HG03442 (cell line): ENCODE results near the gene CDADC1.

ENCODE experiments used
- ATAC-seq: cut with Tn5 transposase; IDR thresholded peaks from one replicate; pipeline ENCODE4 v1.9.1; 2021; ENCODE audit warnings: mild to moderate bottlenecking, moderate library complexity; ENCODE audit not compliant: unreplicated experiment

Gene CDADC1

DNA sequence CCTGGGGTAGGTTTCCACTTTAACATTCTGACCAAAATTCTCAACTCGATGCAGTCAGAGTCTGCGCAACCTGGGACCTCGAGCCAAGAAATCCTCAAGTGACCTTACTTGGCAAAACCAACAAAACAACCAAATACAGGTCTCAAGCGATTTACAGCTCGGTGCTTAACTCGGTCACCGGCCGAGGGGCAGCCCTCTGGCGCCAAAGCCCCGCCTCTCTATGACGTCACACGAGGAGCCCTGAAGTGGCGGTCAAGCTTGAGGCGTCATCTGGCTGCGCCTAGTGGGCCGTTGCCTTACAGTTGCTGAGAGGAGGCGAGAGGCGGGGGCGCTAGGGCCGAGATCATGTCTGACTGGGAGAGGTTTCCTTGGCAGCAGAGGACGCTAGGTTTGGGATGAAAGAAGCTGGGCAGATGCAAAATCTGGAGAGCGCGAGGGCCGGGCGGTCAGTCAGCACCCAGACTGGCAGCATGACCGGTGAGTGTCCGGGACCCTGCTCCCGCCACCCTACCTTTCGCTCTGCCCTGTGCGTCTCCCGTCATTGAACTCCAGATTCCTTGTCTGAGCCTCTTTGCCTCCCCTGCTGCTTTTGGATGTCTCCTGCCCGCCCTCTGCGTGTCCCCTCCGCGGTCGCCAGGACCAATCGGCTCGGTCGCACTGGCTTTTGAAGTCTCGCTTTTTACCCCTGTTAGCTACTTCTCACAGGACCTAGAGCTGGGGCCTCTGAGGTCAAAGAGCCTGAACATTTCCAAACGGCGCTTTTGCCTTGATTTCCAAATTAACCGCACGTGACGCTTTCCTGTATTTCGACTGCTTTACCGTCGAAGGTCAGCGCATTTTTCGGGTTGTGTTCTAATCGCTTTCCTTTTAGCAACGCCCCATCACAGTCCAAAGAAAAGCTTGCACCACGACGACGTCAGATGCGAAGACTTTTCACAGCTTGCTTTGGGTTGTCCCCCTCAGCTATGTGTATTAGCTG is at the start of gene CDADC1:
TSS of gene CDADC1 (plus strand) at position 283 of the 979 bp plus-strand sequence. CDS start at position 396, 113 bp downstream.
- ATAC-seq: peak; percentile 92

DNA sequence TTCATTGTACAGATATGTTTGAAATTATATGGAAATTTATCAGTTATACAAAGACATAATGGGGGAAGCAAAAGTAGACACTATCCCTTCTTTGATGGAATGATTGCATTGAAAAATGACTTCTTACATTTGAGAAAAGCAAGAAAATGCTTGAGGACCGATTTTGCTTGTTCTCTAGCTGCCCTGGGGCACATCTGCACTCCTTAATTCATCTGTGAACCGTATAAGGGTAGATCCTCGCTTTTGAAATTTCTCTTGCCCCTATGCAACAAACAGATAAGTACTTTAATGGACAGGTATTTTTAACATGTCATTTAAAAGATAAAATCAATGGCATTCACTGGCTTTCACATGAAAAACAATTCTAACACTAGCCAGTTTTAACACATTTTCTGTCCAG is 41.1 kb upstream of the CDADC1 start:
- ATAC-seq: no peak

DNA sequence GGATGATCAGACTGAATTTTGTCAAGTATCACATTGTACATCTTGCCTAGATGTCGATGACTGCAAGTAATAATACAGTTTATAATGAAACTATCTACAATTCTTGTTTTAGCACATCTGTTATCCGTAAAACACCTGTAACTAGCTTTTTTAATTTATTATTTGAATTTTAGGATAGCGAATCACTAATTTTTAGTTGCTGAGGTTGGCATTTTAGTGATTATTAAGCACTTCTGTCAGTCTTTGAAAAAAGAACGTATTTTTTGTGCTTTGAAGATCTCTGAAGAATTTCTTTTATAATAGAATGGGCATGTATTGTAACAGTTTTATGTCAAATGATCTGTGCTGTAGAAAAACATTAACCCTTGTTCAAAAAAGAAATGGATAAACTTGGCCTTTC is 39.1 kb upstream of the CDADC1 start:
- no peak for ATAC-seq

DNA sequence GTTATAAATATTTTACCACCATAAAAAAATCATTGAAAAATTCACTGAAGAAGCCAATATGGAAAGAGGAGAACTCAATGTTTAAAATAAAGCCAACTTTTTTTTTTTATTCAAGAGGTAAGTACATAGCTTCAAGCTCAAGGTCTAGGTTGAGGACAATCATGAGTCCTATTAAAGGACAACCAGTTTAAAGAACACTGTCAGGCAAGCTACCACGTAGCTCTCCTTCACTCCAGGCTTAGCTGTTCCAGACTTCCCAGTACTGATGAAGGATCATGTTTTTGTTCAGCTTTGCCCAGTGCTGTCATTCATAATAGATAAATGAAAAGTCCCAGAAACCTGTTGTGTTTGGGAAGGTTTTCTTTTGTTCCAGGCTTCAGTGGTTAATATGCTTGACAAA is 37.6 kb upstream of the CDADC1 start:
- ATAC-seq: no peak

DNA sequence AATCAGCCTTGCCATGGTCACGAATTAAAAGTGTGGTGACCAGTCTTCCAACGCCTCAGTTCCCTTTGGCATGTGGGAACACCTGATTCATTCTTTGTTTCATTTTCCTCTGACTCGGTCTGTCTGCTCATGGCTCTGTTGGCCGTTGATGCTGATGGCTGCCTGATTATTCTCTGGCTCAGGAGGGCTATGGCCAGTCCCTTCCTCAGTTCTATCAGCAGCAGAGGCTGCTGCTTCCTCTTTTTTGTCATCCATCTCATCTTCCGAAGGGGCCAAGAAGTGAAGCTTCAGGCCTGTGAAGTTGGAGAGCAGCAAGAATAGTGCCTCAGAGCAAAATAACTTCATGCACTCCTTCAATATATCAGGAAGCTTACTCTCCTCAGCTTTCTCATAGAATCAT is 37.1 kb upstream of the CDADC1 start:
- no peak for ATAC-seq

DNA sequence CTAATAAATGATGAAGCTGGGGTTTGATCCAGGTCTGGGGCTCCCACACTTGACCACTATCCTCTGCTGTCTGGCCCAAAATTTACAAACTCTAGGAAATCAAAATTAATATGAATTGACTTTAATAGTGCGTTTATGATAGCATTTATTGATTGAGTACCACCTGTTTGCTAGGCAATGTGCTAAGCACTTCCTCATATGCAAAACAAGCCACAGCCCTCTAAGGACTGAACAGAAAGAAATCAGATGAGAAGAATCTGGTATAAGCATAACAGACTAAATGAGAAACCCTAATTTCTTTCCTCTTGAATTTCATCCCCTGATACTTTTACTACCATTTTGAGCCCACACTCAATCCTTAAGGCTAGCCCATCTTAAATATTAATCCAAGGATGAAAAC is 34.2 kb upstream of the CDADC1 start:
- no peak for ATAC-seq

- ATAC-seq: no peak
Measured at GRCh38 chr13:49213997-49214916, 33.5 kb upstream of the CDADC1 start.

- peak; percentile 71 for ATAC-seq
Measured at GRCh38 chr13:49214917-49215376, 32.8 kb upstream of the CDADC1 start.

- ATAC-seq: no peak
Measured at GRCh38 chr13:49216334-49216733, 31.4 kb upstream of the CDADC1 start.

GRCh38 chr13:49217962-49218492 is 29.7 kb upstream of the CDADC1 start:
- no peak for ATAC-seq

DNA sequence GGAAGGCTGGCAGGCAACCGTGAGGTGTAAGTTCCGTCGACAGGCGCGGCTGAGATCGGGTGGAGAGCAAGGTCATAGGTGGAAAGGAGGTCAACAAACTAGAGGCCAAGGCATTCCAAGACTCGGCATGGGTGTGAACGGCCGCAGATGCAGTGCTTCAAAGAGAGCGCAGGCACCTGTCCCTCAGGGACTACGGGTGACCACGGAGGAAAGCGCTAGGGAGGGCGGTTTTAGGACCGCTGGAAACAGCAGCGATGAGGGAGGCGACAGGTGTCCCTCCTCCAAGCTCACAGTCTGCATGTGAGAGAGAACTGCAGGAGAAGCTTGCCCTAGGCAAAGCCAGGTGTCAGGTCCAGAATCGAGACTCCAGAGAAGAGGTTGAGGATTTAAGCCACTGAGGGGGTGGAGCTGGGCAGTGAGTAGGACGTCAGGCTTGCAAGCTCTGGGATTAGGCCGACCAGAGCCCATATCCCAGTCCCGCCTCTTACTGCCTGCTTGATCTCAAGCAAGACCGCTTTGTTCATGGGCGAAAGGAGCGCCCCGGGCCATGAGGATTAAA is 29.2 kb upstream of the CDADC1 start:
- ATAC-seq: no peak

DNA sequence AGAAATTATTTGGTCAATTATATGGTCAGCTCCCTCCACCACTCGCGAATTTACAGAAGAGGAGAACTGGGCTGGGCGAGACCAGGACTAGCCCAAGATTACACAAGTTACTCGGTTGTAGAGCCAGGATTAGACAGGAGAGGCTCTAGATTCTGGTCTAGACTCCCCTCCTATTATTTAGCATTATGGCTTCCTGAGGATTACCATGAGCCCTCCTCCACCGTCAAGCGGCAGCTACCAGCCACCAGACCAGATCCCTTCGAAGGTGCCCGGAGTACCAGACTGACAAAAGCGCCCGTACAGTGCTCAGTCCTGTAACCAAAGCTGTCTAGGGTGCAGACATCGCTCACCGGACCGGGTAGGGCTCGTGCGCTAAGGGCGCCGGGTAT is 28.1 kb upstream of the CDADC1 start:
- ATAC-seq: no peak

DNA sequence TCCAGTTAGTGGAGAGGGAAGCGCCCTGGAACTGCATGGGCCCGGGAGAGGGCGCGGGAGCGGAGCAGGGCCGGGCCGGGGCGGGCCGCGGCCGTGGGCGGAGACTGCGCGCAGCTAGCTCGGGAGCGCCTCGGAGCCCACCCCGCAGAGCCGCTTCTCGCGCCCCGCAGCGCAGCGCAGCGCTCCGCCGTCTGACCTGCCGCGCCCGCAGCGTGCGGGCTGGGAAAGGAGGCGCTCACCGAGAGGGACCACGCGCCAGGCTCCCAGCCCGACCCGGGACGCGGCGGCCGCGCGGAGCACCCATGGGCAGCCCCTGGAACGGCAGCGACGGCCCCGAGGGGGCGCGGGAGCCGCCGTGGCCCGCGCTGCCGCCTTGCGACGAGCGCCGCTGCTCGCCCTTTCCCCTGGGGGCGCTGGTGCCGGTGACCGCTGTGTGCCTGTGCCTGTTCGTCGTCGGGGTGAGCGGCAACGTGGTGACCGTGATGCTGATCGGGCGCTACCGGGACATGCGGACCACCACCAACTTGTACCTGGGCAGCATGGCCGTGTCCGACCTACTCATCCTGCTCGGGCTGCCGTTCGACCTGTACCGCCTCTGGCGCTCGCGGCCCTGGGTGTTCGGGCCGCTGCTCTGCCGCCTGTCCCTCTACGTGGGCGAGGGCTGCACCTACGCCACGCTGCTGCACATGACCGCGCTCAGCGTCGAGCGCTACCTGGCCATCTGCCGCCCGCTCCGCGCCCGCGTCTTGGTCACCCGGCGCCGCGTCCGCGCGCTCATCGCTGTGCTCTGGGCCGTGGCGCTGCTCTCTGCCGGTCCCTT is 27.5 kb upstream of the CDADC1 start, which contains the start of gene MLNR:
TSS of gene MLNR (plus strand) at position 303 of the 820 bp plus-strand sequence. CDS start at position 303, 0 bp downstream.
- ATAC-seq: peak; percentile 52

DNA sequence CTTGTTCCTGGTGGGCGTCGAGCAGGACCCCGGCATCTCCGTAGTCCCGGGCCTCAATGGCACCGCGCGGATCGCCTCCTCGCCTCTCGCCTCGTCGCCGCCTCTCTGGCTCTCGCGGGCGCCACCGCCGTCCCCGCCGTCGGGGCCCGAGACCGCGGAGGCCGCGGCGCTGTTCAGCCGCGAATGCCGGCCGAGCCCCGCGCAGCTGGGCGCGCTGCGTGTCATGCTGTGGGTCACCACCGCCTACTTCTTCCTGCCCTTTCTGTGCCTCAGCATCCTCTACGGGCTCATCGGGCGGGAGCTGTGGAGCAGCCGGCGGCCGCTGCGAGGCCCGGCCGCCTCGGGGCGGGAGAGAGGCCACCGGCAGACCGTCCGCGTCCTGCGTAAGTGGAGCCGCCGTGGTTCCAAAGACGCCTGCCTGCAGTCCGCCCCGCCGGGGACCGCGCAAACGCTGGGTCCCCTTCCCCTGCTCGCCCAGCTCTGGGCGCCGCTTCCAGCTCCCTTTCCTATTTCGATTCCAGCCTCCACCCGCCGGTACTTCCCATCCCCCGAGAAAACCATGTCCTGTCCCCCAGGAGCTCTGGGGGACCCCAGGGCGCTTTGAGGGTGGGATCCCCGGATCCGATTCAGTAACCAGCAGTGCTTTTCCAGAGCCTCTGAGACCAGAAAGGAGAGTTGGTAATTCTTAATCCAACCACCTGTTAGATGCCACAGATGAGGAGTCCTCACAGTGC is 26.7 kb upstream of the CDADC1 start:
- peak; percentile 41 for ATAC-seq

GRCh38 chr13:49221590-49221965 is 26.1 kb upstream of the CDADC1 start:
- ATAC-seq: no peak

- no peak for ATAC-seq
Measured at GRCh38 chr13:49225223-49226042, 22.3 kb upstream of the CDADC1 start.

- no peak for ATAC-seq
Measured at GRCh38 chr13:49226613-49227012, 21.1 kb upstream of the CDADC1 start.

GRCh38 chr13:49234741-49235140 is 13.0 kb upstream of the CDADC1 start:
- ATAC-seq: no peak
